DND-41 (cell line): ENCODE measurements around the gene VPS50.

Experiments used
- CTCF ChIP-seq: IDR thresholded peaks from 2 replicates; pipeline ENCODE4 v1.5.1; 2012; ENCODE audit warnings: borderline replicate concordance, low read length, moderate library complexity, mild to moderate bottlenecking; ENCODE audit not compliant: poor library complexity, severe bottlenecking; ENCODE audit errors: extremely low read depth
- EZH2 ChIP-seq: IDR thresholded peaks from 3 replicates; pipeline ENCODE4 v1.6.1; 2012; ENCODE audit warnings: borderline replicate concordance, low read depth, mild to moderate bottlenecking, moderate library complexity, low read length, inconsistent platforms; ENCODE audit not compliant: severe bottlenecking

DNA sequence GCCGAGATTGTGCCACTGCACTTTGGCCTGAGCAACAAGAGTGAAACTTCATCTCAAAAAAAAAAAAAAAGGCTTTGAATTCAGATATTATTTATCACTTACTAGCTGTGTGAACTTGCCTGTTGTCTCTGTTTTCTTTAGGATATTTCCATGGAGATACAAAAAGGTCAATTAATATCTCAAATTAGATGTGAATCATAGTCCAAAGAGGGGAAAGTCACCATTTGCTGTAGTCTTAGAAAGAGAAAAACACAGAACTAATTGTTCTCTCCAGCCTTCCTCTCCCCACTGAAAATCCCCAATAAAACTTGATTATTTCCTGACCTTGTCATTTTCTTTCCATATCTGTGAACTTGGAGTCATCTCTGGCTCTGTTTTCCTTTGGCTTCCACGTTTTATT, 27.1 kb upstream of the VPS50 start:
- TF ChIP-seq CTCF (no peak), EZH2 (no peak)
